Ishikawa (cell line): ENCODE measurements around the gene NXNL1.

Source experiments
- CEBPB ChIP-seq: IDR thresholded peaks from 2 replicates; pipeline ENCODE4 v1.6.1; 2012
- CREB1 ChIP-seq: IDR thresholded peaks from 2 replicates; pipeline ENCODE4 v1.6.1; 2012; ENCODE audit warnings: low read depth
- EGR1 ChIP-seq: IDR thresholded peaks from 2 replicates; pipeline ENCODE4 v1.6.1; 2012
- EP300 ChIP-seq: IDR thresholded peaks from 2 replicates; pipeline ENCODE4 v1.6.1; 2012; ENCODE audit warnings: borderline replicate concordance
- FOXM1 ChIP-seq: IDR thresholded peaks from 2 replicates; pipeline ENCODE4 v1.6.1; 2012; ENCODE audit warnings: low read depth, borderline replicate concordance
- NFIC ChIP-seq: IDR thresholded peaks from 2 replicates; pipeline ENCODE4 v1.6.1; 2012
- RAD21 ChIP-seq: IDR thresholded peaks from 2 replicates; pipeline ENCODE4 v1.6.1; 2012; ENCODE audit warnings: low read depth
- TAF1 ChIP-seq: IDR thresholded peaks from 2 replicates; pipeline ENCODE4 v1.6.1; 2012; ENCODE audit warnings: low read depth, mild to moderate bottlenecking
- TCF12 ChIP-seq: IDR thresholded peaks from 2 replicates; pipeline ENCODE4 v1.6.1; 2012; ENCODE audit warnings: low read depth
- TEAD4 ChIP-seq: IDR thresholded peaks from 2 replicates; pipeline ENCODE4 v1.6.1; 2012
- YY1 ChIP-seq: IDR thresholded peaks from 2 replicates; pipeline ENCODE4 v1.6.1; 2012; ENCODE audit warnings: low read depth
- ZBTB7A ChIP-seq: IDR thresholded peaks from 2 replicates; pipeline ENCODE4 v1.6.1; 2012; ENCODE audit warnings: low read depth
- TF ChIP-seq, protein P1 (sequence below): IDR thresholded peaks from 2 replicates; pipeline ENCODE4 v1.6.1; 2012
- TF ChIP-seq, protein P2 (sequence below): IDR thresholded peaks from 2 replicates; pipeline ENCODE4 v1.6.1; 2012; ENCODE audit warnings: low read depth, mild to moderate bottlenecking
- TF ChIP-seq, protein P3 (sequence below): IDR thresholded peaks from 2 replicates; pipeline ENCODE4 v1.6.1; 2012

The NXNL1 gene, protein sequence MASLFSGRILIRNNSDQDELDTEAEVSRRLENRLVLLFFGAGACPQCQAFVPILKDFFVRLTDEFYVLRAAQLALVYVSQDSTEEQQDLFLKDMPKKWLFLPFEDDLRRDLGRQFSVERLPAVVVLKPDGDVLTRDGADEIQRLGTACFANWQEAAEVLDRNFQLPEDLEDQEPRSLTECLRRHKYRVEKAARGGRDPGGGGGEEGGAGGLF

DNA sequence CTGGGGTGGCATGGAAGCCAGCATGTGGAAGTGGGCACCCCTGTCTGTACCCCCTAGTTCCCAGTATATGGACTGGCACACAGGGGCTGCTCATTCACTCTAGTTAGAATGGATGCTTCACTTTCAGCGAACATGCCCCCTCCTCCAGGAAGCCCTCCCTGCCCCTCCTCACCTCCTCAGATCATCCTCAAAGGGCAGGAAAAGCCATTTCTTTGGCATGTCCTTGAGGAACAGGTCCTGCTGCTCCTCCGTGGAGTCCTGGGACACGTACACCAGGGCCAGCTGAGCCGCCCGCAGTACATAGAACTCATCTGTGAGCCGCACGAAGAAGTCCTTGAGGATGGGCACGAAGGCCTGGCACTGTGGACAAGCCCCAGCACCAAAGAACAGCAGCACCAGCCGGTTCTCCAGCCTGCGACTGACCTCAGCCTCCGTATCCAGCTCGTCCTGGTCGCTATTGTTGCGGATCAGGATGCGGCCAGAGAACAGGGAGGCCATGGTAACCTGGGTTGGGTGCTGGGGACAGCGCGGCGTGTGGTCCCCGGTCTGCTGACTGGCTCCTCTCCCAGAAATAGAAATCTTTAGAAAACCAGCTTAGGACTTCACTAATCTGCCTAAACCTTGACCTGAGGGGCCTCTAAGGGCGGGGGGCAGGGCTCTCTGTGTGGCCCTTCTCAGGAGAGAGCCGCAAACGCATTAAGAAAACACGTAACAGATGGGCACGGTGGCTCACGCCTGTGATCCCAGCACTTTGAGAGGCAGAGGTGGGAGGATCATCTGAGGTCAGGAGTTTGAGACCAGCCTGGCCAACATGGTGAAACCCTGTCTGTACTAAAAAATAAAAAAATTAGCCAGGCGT is at the start of gene NXNL1:
TSS of gene NXNL1 (minus strand) at position 555 of the 859 bp plus-strand sequence. CDS start at position 498, 57 bp downstream.
- no peak for TF ChIP-seq TEAD4
- no peak for TF ChIP-seq TAF1
- TF ChIP-seq, protein P1, sequence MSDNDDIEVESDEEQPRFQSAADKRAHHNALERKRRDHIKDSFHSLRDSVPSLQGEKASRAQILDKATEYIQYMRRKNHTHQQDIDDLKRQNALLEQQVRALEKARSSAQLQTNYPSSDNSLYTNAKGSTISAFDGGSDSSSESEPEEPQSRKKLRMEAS = no peak
- TF ChIP-seq RAD21 = no peak
- TF ChIP-seq CEBPB = no peak
- no peak for TF ChIP-seq ZBTB7A
- TF ChIP-seq NFIC = no peak

DNA sequence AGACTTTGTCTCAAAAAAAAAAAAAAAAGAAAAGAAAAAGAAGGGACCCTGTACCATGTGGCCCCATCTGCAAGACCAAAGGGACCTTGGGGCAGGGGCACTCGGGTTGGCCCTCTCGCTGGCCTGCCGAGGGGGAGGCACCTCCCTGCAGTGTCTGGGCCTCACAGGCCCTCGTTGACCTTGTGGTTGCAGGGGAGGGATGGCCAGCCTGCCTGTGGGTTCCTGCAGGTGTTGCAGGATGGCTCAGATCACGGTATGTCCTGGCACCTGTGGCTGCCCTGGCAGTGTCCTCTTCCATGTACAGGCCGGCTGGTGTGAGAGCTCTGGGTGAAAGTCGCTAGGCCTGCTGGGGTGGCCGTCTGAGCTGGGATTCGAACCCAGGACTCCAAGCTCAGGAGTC is 46.0 kb upstream of the NXNL1 start:
- no peak for TF ChIP-seq TAF1
- TF ChIP-seq NFIC = no peak
- TF ChIP-seq TEAD4 = no peak

DNA sequence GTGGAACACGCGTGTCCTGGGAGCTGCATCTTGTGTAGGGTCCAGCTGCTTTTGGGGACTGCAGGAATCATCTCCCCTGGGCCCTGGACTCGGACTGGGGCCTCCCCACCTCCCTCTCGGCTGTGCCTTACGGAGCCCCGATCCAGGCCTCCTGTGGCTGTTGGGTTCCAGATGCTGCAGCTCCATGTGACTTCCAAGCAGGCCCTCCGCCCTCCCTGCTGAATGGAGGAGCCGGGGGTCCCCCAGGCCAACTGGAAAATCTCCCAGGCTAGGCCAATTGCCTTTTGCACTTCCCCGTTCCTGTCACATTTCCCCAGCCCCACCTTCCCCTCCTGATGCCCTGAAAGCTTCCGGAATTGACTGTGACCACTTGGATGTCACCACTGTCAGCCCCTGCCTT is 44.5 kb upstream of the NXNL1 start:
- TF ChIP-seq RAD21 = no peak

DNA sequence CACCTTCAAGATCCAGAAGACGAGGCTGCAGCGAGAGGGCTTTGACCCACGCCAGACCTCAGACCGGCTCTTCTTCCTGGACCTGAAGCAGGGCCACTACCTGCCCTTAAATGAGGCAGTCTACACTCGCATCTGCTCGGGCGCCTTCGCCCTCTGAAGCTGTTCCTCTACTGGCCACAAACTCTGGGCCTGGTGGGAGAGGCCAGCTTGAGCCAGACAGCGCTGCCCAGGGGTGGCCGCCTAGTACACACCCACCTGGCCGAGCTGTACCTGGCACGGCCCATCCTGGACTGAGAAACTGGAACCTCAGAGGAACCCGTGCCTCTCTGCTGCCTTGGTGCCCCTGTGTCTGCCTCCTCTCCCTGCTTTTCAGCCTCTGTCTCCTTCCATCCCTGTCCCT is 43.7 kb upstream of the NXNL1 start:
- no peak for TF ChIP-seq EP300
- TF ChIP-seq, protein P1 = no peak
- no peak for TF ChIP-seq CEBPB
- no peak for TF ChIP-seq YY1
- no peak for TF ChIP-seq TAF1
- TF ChIP-seq CREB1 = no peak
- TF ChIP-seq, protein P2, sequence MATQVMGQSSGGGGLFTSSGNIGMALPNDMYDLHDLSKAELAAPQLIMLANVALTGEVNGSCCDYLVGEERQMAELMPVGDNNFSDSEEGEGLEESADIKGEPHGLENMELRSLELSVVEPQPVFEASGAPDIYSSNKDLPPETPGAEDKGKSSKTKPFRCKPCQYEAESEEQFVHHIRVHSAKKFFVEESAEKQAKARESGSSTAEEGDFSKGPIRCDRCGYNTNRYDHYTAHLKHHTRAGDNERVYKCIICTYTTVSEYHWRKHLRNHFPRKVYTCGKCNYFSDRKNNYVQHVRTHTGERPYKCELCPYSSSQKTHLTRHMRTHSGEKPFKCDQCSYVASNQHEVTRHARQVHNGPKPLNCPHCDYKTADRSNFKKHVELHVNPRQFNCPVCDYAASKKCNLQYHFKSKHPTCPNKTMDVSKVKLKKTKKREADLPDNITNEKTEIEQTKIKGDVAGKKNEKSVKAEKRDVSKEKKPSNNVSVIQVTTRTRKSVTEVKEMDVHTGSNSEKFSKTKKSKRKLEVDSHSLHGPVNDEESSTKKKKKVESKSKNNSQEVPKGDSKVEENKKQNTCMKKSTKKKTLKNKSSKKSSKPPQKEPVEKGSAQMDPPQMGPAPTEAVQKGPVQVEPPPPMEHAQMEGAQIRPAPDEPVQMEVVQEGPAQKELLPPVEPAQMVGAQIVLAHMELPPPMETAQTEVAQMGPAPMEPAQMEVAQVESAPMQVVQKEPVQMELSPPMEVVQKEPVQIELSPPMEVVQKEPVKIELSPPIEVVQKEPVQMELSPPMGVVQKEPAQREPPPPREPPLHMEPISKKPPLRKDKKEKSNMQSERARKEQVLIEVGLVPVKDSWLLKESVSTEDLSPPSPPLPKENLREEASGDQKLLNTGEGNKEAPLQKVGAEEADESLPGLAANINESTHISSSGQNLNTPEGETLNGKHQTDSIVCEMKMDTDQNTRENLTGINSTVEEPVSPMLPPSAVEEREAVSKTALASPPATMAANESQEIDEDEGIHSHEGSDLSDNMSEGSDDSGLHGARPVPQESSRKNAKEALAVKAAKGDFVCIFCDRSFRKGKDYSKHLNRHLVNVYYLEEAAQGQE = no peak
- TF ChIP-seq ZBTB7A = no peak
- no peak for TF ChIP-seq FOXM1
- no peak for TF ChIP-seq RAD21
- TF ChIP-seq, protein P3, sequence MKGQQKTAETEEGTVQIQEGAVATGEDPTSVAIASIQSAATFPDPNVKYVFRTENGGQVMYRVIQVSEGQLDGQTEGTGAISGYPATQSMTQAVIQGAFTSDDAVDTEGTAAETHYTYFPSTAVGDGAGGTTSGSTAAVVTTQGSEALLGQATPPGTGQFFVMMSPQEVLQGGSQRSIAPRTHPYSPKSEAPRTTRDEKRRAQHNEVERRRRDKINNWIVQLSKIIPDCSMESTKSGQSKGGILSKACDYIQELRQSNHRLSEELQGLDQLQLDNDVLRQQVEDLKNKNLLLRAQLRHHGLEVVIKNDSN = no peak
- no peak for TF ChIP-seq EGR1
- TF ChIP-seq TEAD4 = no peak
- no peak for TF ChIP-seq TCF12
- TF ChIP-seq NFIC = no peak

DNA sequence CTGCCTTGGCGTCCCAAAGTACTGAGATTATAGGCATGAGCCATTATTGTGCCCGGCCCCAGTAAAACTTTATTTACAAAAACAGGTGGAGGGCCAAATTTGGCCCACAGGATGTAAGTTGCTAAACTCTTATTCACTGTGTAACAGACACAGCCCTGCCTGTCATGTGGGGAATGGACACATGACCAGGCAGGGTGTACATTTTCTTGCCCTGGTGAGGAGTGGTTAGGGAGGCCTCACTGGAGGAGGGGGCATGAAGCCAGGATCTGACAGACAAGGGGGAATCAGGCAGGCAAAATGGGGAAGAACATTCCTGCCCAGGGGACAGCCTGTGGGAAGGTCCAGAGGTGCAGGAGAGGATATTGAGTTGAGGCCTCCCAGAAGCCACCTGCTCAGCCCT is 43.3 kb upstream of the NXNL1 start:
- TF ChIP-seq RAD21 (no peak), ZBTB7A (no peak), FOXM1 (no peak), YY1 (no peak), CEBPB (no peak), NFIC (no peak), EP300 (no peak), EGR1 (no peak), TCF12 (no peak)
- TF ChIP-seq, protein P2 = no peak

DNA sequence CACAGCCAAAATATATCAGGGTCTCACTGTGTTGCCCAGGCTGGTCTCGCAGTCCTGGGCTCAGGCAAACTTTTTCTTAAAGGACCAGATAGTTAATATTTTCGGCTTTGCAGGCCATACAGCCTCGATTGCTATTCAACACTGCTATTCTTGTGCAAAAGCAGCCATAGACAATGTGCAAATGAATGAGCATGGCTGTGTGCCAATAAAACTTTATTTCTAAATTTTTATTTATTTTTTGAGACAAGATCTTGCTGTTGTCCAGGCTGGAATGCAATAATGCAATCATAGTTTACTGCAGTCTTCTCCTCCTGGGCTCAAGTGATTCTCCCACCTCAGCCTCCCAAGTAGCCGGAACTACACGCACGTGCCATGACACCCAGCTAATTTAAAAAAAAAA is 42.5 kb upstream of the NXNL1 start:
- no peak for TF ChIP-seq NFIC
- TF ChIP-seq ZBTB7A = no peak
- TF ChIP-seq, protein P1 = no peak
- TF ChIP-seq, protein P3 = no peak
- no peak for TF ChIP-seq YY1
- no peak for TF ChIP-seq TEAD4
- TF ChIP-seq EGR1 = no peak
- no peak for TF ChIP-seq TCF12
- TF ChIP-seq CREB1 = no peak
- TF ChIP-seq RAD21 = no peak
- no peak for TF ChIP-seq TAF1
- no peak for TF ChIP-seq FOXM1
- TF ChIP-seq CEBPB = no peak
- TF ChIP-seq, protein P2 = no peak
- TF ChIP-seq EP300 = no peak
